HG03103 (cell line): Measurements from ENCODE around the gene ZFHX3.

Experiments
- ATAC-seq: cut with Tn5 transposase; IDR thresholded peaks from one replicate; pipeline ENCODE4 v1.9.1; 2021; ENCODE audit warnings: low read depth; ENCODE audit not compliant: unreplicated experiment

Gene ZFHX3

DNA sequence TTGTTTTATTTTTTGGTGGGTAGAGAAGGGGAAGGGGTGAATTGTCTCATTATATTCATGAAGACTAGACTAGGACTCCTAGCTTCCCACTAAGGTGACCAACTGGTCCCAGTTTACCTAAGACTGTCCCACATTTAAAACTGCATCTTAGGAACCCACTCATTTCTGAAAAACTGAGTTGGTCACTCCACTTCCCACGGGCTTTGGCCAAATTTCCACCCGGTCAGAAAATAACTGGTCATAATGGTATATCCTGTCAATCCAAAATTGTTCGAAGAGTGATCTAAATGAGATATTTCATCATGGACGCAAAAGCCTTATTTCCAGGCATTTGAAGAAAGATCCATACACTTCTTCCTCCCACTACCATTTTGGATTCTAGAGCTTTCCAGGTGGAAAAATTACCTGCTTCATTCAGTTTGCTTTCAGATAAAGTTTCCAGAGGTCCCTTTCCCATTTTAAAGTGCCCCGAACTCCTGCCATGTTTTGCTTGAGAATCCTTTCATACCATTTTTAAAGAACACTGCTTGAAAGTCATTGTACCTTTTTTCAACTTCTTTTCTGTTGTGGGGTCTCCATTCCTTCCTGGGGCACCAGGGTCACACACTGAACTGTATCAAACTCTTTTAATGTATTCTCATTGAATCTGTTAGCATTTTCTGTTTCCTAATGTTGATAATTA is 21.8 kb upstream of the ZFHX3 start:
- ATAC-seq: no peak

DNA sequence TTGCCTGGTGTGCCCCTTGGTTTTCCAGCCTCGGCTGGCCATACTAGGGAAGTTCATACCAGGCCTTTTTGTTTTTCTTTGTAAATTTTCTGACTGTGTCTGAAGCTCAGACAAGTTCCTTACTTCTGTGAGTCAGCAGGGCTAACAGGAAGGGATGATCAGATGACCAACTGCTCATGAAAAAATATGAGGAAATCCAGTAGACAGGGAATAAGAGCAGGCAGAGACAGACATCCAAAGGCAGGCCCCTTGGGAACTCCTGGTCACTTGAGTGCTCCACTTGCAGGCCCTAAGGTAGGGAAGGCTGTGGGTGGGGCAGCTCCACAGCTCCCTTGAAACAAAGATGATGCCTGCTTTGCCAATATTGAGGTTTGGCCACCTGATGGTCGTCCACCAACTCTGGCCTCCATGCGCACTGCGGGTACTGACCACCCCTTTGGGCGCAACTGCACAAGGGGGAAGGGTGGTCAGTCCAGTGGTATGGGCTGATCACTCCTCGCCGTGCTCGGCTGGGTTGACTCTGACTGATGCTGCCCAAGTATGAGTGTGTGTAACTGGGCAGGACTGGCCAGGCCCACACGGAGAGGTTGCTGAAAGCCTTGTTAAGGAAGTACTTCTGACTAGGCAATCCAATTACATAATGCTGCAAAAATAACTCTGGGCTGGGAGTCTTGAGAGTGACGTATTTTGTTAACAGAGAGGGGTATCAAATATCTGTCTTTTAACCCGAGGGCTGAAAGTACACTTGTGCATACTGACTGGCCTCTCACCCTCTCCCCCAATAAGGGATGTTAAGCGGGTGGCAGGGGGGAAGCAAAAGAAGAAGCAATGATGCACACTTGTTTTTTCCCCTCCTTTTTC is 20.8 kb upstream of the ZFHX3 start:
- no peak for ATAC-seq

DNA sequence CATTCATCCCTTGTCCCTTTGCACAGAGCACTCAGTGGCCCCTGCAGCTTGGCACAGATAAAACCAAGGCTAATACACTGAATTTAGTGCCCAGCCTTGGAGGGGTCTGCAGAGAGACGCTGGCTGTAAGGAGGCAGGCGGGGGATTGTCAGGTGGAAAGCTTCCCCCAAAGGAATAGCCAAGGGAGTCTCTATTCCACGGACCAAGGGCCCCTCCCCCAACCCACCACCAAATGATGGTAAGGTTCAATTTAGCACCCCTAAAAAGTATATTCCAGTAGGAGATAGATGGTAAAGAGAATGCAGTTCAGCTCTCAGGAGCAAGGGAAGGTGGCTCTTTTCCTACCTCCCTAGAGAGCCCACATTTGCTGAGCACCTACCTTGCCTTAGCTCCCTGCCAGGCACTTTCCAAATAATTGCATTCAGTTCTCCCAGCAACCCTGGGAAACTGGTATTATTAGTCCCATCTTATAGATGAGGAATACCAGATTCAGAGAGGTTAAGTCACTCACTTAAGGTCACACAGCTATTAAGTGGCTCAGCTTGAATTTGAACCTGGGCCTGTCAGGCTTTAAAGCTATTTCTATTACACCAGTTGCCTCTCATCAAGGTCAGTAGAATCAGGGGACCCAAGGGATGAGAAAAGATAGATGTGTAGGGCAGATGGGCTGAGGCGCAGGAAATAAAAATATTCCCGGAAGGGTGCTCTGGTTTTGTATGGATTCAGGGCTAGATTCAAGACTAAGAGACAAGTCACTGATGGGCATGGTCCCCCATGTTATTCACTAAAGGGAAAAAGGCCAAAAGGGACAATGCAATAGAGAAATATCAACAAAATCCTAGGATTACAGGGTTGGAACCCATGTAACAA is 20.0 kb upstream of the ZFHX3 start:
- no peak for ATAC-seq

DNA sequence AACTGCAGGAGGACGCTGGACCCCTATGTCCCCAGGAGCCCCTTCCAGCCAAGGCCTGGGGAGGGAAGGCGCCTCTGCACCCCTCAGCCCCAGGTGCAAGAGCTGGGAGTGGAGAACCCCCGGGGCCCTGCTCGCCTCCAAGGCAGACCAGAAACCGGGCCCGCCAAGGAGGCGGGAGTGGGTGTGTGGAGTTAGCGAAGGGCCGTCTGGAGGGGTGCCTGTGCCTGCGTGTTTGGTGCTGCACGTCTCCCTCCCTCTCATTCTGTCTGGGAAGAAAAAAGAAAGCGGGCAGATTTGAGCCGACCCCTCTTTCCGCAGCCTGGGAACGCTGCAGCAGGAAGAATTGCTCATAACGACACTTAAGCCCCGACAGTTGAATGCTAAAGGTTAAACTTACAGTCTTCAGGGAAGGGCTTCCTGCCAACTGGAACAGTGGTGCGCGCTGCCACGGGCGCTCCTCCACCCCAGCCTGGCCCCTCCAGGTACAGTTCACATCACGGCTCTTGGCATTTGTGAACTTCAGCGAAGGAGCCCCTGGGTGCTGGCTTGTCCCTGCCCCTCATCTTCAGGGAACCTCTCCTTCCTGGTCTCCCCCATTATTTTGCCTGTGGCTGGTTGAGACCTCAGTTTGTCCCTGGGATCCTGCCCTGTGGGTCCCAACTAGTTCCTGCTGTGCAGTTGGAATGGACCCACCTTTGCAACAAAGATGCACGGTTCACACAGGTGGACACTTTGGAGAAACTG is 19.2 kb upstream of the ZFHX3 start:
- ATAC-seq: no peak

DNA sequence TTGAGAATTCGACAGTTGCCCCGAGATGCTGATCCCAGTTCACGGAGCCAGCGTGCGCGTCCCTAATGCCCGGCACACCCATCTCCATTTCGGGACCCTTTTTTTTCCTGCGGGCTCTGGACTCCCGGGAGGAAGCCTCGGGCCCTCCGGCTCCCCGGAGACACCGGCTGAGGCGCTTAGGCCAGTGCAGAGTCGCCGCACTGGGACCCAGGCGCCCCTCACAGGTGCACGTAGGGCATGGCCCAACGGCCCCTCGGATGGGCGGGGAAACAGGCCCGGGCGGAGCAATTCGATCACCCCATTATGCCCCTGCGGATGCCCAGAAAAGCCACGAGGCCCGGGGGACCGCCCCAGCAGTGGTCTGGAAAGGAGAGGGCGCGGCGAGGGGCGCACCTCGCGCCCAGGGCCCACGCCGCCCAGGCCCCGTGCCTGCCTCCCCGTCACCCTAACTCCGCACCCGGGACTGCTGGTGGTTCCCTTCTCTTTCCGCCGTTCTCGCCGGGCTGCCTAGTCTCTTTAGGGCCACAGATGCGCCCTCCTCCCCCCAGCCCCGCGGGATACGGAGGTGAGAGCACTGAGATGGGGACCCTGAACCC is 18.5 kb upstream of the ZFHX3 start:
- no peak for ATAC-seq

DNA sequence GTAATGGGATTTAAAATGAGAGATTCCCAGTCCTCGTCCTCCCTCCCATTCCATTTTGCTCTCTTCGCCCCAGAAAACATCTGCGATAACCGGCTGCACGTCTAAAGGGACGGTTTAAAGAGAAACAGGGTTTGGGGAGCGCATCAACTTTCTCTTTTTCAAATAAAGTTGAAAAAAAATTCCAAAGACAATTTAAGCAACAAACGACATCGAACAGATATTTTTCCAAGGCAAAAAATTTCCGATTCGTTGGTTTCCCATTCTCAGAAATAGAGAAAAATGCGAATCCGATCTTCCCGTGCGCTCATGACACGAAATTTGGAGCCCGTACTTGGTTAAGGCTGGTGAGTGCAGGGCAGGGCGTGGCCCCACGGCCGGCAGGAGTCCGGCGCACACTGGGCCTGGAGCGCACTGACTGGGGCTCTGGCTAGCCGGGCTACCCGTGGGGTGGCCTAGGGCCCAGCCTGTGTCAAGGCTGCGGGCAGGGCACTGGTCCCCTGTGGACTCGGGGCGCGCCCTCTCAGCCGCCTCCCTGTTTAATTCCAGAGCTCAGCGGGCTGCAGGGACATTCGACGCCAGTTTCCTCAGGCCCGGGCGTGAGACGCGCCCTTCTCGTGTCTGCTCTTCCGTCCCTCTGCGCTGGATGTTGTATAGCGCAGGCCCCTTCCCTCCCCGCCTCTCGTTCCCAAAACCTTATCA is 17.9 kb upstream of the ZFHX3 start:
- ATAC-seq: no peak

DNA sequence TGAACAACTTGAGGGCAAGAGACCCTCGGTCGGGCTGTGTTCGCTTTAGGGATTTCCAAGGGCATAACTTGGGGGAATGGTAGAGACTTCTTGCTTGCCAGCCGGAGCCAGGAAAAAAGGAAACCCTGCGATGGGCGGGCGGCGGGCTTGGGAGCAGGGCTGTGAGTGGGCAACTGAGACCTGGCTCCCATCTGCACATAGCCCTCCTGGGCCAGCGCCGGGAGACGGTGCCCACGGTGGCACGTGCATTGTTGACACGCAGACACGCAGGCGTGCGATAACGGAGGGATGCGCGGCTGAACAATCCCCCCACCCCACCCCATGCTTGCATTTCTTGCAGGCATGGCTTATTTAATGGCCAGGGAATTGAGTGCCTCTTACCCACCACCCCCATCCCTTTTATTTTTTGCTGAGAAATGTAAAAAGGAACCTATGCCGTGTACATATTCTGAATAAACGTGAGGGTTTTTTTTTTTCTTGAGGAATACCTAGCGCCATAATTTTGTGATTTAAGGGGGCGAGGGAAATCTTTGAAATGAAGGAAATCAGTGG is 17.1 kb upstream of the ZFHX3 start:
- no peak for ATAC-seq

DNA sequence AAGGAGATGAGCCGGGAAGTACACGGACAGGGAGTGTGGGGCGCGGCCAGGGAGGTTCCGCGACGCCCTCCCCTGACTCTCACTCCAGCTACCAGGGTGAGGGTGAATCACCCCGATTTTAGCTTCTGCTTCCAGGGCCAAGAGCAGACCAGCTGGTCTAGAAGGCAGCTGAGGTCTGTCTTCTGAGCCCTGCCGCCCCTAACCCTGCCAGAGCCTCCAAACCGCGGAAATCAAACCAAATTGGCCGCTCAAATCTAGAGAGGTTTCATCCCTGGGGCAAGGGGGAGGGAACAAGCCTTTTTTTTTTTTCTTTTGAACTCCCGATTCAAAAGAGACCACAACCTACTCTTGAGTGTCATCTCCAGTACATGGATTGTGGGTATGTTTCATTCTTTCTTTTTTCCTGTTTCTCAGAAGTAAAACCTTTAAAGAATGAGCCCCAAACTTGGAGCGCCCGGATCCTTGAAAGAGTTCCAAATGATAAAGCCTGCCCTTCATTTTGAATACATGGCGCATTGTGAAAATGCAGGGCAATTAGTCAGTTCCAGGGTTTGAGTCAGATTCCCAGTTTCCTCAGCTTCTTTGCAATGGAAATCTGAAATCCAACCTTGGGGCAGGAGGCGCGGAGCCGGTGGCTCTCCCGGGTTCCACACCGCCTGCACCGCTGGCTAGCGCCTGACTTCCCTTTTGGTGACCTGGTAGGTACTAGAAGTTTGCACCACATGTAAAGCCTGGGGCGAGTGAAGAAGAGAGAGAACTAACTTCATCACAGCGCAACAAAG is 16.5 kb upstream of the ZFHX3 start:
- no peak for ATAC-seq

DNA sequence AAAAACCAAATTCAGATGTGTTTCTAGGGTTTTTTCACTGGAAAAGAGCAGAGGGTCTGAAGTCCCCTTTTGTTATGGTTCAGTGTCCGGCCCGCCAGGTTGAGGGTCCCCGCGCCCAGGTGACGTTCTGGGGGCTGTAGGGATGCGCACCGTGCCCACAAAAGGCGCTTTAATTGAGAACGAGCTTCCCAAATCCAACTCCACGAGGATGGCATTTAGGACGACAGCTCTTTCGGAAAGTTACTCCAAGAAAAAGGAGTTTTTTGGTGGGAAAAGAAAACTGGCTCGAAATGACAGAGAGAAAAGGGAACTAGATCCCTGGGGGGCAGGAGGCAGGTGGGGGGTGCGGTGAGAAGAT is 15.9 kb upstream of the ZFHX3 start:
- ATAC-seq: no peak

DNA sequence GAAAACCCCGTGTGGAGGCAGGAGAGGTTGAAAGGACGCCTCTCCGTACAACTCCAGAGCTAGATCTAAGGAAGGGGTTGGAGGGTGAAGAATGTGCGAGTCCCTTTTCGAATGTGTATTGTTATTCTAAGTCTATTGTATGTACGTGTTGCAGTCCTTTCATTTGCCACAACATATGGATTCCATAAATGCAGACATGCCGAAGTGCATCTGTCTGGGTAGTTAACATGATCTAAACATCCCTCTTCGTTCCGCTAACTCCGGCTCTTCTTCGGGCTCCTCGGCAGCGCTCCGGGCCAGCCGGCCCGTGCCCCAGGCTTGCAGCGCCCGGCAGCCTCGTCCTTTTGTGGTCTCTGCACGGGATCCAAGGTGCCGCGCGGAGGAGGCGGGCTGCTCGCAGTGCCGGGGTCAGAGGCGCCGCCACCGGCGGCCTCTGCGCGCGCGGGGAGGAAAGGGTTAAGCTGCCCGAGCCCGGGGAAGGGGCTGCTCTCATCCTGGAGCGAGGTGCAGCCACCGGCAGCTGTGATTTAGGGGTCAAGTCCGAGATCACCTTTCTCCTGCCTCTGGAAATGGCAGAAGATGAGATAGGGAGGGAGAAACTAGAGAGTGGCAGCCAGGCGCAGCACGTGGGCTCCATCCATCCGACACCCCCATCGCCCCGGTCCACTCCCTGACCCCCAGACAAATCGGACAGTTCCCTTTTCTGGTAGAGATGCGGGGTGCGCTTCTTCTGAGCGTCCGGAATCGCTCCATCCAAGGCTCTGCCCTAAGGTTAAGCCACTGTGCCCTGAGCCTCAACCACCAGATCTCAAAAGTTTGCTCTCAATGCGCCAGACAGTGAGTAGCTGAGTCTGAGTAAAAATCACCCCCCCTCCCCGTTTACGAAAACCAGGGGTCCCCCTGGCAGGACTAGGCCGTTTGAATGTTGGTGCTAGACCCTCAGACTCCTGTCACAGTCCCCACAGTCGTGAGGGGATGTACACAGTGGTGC is 15.1 kb upstream of the ZFHX3 start:
- no peak for ATAC-seq

DNA sequence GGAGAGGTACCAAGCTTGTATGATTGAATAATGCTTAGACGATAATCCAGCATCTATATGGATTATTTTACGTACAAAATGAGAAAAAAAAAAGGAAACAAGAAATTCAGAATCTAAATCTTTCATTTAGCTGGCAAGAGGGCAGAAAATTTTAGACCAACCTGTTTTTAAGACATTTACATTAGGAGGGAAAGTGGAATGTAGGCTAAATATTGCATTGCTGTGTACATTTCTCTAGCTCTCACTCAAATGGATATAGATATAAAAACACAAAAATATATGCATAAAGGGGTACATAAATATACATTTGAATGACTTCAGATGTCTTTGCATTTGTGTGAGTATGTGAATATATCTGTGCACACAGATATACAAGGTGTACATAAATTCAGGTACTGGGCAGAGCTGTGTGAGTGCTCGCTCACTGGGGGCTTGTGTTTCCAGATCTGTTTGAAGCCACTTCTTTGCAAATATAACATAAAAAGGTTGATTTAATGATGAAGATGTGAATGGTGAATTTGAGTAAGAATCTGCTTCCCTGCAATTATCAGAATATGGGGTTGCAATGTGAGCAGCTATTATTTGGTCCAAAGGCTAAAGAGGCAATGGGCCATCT is 14.2 kb upstream of the ZFHX3 start:
- ATAC-seq: no peak

DNA sequence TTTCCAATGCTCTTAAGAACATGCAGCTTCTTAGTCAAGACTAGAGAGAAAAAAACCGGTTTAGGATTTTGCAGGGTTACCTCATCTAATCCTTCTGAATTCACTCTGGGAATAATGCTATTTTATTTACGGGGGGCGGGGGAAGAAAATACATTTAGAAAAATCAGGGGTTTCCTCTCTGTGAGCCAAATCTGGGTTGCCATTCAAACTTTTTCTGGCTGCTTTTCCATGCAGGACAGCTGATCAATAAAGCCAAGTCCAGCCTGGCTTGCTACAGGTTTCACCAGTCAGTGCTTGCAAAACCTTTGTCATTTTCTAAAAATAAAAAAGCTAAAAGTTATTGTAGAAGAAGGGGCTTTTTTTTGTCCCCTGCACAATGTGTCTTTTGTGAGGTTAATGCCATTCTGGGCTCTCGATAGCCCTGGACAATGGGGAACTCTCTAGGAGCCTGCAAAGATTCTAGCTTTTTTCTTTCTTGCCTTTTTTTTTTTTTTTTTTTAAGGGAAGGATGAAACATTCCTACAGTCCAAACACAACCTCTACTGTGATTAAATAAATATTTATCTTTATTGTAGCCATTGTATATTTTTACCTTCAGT is 13.1 kb upstream of the ZFHX3 start:
- ATAC-seq: no peak

DNA sequence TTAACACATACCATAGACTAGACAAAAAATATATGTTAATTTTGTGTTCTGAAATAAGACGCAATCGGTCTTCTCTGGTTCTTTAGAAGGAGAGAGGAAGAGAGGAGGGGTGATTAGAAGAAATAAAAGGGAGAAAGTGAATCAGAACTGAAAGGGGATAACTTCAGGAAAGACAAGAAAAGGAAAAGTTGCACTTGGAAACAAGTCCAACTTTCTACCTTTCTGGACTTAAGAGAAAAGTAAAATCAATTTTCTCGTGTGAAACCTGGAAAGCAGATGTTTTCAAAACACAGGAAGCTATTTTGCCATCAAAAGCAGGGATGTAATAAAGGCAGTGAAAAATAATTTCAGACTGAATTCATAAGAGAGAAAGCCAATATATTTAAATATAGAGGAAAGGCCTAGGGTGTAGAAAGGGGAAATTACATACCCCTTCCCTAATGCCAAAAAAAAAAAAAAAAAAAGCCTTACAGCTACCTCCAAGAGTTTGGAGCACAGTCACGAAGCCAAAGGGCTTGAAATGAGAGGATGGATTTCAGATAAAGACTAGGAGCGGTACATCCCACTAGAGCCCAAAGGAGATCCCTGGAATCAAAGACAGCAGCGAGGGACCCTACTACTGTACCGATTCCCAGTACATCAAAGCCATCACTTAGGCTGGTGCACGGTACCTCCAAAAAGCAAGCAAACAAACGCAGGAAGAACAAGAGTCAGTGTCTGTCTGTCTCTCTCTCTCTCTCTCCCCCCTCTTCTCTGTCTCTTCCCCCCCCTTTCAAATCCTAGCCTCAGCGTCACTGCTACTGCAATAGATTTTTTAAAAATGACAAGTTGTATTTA is 12.1 kb upstream of the ZFHX3 start:
- no peak for ATAC-seq

DNA sequence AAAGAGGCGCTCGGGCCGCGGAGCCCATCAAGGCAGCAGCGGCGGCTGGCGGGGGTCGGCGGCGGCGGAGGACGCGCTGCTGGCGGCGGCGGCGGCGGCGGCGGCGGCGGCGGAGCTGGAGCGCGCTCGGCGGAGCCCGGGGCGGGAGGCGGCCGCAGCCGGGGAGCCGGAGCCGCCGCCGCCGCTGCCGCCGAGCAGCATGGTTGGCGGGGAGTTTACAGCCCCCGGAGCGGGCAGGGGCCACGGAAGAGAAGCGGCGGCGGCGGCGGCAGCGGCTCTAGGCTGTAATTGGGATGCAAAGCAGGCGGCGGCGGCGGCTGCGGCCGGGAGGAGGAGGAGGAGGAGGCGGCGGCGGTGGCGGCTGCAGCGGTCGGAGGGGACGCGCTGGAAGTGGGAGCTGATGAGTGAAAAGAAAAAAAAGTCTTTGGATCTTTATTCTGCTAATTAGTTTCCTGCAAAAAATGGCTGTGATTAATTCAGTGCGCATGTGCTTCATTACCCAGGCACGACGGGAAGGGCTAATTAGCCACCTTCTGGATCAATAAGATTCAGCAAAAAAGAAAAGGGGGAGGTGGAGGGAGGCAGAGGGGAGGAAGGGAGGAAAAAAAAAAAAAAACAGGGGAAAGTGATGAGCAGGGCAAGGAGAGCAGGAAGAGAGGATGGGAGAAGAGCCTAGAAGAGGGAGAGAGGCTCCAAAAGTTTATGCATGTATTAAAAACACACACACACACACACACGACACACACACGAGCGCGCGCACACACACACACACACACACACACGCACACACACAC is 10.9 kb upstream of the ZFHX3 start:
- no peak for ATAC-seq

DNA sequence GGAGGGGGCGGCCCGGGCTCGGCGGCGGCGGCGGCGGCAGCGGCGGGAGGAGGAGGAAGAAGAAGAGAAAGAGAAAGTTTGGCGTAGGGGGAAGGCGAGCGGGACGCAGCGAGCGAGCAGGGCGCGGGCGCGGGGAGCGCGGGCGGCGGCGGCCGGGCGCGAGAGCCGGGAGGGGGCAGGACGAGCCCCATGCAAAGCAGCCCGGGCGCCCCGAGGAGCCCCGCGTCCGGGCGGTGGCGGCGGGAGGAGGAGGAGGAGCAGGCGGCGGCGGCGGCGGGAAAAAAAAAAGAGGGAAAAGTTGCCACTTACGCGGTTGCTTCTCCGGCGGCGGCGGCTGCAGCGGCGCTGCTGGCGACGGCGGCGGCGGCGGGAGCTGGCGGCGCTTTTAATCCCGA is 10.3 kb upstream of the ZFHX3 start:
- ATAC-seq: peak; percentile 73
